K562 (cell line): ENCODE results near the gene ESCO1. TPM values are rescaled to one million over a fixed set of nuclear protein-coding genes. Genes with fewer than 3 reads are reported as not detected.

Source experiments
- ATAC-seq: fragments of 200-7000 bp; cut with Tn5 transposase; 3 replicates; pipeline ENCODE4 v1.9.1; 2020; ENCODE audit warnings: moderate library complexity
- BruUV-seq: library from RNA; stranded (reverse); fragments of 400-500 nt; replicated peaks from 2 replicates; lab custom pipeline; 2021; lab: Mats Ljungman, UMichigan
- CTCF ChIA-PET: fragments of 300-600 bp; formaldehyde crosslinking; extraction: SDS; loops from one replicate; lab custom pipeline; 2021; ENCODE audit warnings: low intra/inter-chr PET ratio; lab: Yijun Ruan, JAX
- POLR2A ChIA-PET: fragments of 300-600, 350-650 bp; sonication (Branson Sonifier 250); formaldehyde crosslinking; extraction: SDS; loops from one replicate; lab custom pipeline; 2021; ENCODE audit warnings: antibody characterized with exemption, inconsistent platforms; lab: Yijun Ruan, JAX
- DNase-seq, 4 experiments: peaks; one replicate each; pipeline versions ENCODE4 v3.0.0 to v3.0.0-alpha.2; 2011 to 2018; ENCODE audit warnings: low spot score in 3 of 4, mixed read lengths in 3 of 4; ENCODE audit errors: extremely low read depth in 1 of 4
- FAIRE-seq: peaks from 2 replicates; lab custom pipeline; 2011; peaks lifted over from hg19 to GRCh38; lab: Jason Lieb, UNC
- H2AFZ ChIP-seq: 2 replicates; pipeline ENCODE4 v1.6.0; 2011; ENCODE audit warnings: low read depth, low read length, control low read depth, inconsistent platforms
- H3K27ac ChIP-seq: fragments of 200-600 bp; 3 replicates; pipeline ENCODE4 v1.8.0; 2011; ENCODE audit warnings: low read depth, mild to moderate bottlenecking, control low read depth, inconsistent platforms, low read length, moderate library complexity, mixed read lengths; ENCODE audit errors: extremely low read depth
- H3K27me3 ChIP-seq, 2 experiments: fragments of 300-600 bp in 1 of 2; 2 replicates in 1 of 2; 3 replicates in 1 of 2; pipeline versions ENCODE4 v1.6.0 to v1.8.0; 2011; ENCODE audit warnings: inconsistent platforms in 2 of 2, low read length in 2 of 2, mild to moderate bottlenecking in 1 of 2, mixed read lengths in 1 of 2, moderate library complexity in 1 of 2; ENCODE audit not compliant: control insufficient read depth in 2 of 2, insufficient read depth in 2 of 2
- H3K36me3 ChIP-seq: fragments of 300-600 bp; 3 replicates; pipeline ENCODE4 v1.8.0; 2011; ENCODE audit warnings: mild to moderate bottlenecking, low read length, inconsistent platforms; ENCODE audit not compliant: control insufficient read depth, insufficient read depth
- H3K4me1 ChIP-seq, 2 experiments: fragments of 200-600 bp in 1 of 2; replicated peaks in 1 of 2; 2 replicates in 1 of 2; 3 replicates in 1 of 2; pipeline versions ENCODE4 v1.5.1 to v1.8.0; 2011; ENCODE audit warnings: inconsistent platforms in 2 of 2, low read length in 2 of 2, mild to moderate bottlenecking in 1 of 2, mixed read lengths in 1 of 2, moderate library complexity in 1 of 2; ENCODE audit not compliant: control insufficient read depth in 2 of 2, insufficient read depth in 2 of 2
- H3K4me2 ChIP-seq: 2 replicates; pipeline ENCODE4 v1.6.1; 2011; ENCODE audit warnings: low read length, control low read depth, inconsistent platforms, mixed read lengths; ENCODE audit not compliant: insufficient read depth
- H3K4me3 ChIP-seq: fragments of 200-600 bp; sonication (generic), shearing (Covaris generic); 2 replicates; pipeline ENCODE4 v1.5.1; 2016; ENCODE audit warnings: control low read depth, inconsistent platforms
- H3K79me2 ChIP-seq: fragments of 200-600 bp; 3 replicates; pipeline ENCODE4 v1.8.0; 2011; ENCODE audit warnings: low read length, inconsistent platforms; ENCODE audit not compliant: control insufficient read depth, insufficient read depth
- H3K9ac ChIP-seq, 2 experiments: 2 replicates each; pipeline versions ENCODE4 v1.6.0 to v1.6.1; 2011; ENCODE audit warnings: low read depth in 2 of 2, low read length in 2 of 2, control low read depth in 1 of 2, inconsistent platforms in 1 of 2, mild to moderate bottlenecking in 1 of 2, mixed read lengths in 1 of 2; ENCODE audit not compliant: insufficient read depth in 1 of 2
- H3K9me1 ChIP-seq: one replicate; pipeline ENCODE4 v1.6.0; 2011; ENCODE audit warnings: inconsistent platforms, mild to moderate bottlenecking, low read length, moderate library complexity; ENCODE audit not compliant: control insufficient read depth, insufficient read depth
- H3K9me3 ChIP-seq: replicated peaks from 2 replicates; pipeline ENCODE4 v1.5.1; 2011; ENCODE audit warnings: low read depth, low read length, inconsistent platforms; ENCODE audit not compliant: control insufficient read depth, insufficient read depth
- H4K20me1 ChIP-seq: replicated peaks from 2 replicates; pipeline ENCODE4 v1.6.1; 2011; ENCODE audit warnings: low read length, inconsistent platforms, mixed read lengths; ENCODE audit not compliant: control insufficient read depth, insufficient read depth
- ATF3 ChIP-seq, 2 experiments: fragments of 450-650 bp in 1 of 2; sonication (generic) in 1 of 2; formaldehyde crosslinking in 1 of 2; IDR thresholded peaks in 1 of 2; conservative IDR thresholded peaks in 1 of 2; 2 replicates each; pipeline versions ENCODE4 v1.6.1 to v1.8.1; 2016 to 2023; ENCODE audit warnings: mild to moderate bottlenecking in 2 of 2, moderate library complexity in 2 of 2, inconsistent platforms in 1 of 2, missing genetic modification reagents in 1 of 2
- MEF2A ChIP-seq: IDR thresholded peaks from 2 replicates; pipeline ENCODE4 v1.6.1; 2011; ENCODE audit warnings: low read depth, mild to moderate bottlenecking, low read length, moderate library complexity; ENCODE audit not compliant: control insufficient read depth
- ZNF518B ChIP-seq: fragments of 250-450 bp; sonication (Bioruptor Pico); IDR thresholded peaks from 2 replicates; pipeline ENCODE4 v1.5.0; 2021; ENCODE audit warnings: mild to moderate bottlenecking, moderate library complexity
- WGBS: fragments of 100-300 bp; shearing (Covaris generic); methylation state at CpG from one replicate; pipeline ENCODE4 v1.1.6; 2016; ENCODE audit warnings: low coverage, mixed read lengths; ENCODE audit not compliant: insufficient coverage; ENCODE audit errors: missing lambda C conversion rate; 5-methylcytosine and 5-hydroxymethylcytosine counted together
- in situ Hi-C: fragments of 300-500 bp; cut with MboI; formaldehyde crosslinking; loops from 4 replicates; pipeline ENCODE4 v1.15.0; 2018; ENCODE audit warnings: inconsistent platforms, mixed read lengths
- intact Hi-C: fragments of 100-400 bp; cut with micrococcal nuclease; formaldehyde crosslinking; loops from 2 replicates; pipeline ENCODE4 v1.14.2; 2022
- polyA plus RNA-seq, 8 experiments: library from polyadenylated mRNA; depleted of rRNA in 4 of 8; stranded (reverse) in 5 of 8; unstranded in 3 of 8; fragments of >200 nt; fragmentation: Nextera tagmentation in 2 of 8; fragmentation: Illumina TruSeq in 1 of 8; extraction: Ambion mirVana in 2 of 8; extraction: Trizol in 1 of 8; gene quantifications; 2 replicates each; pipeline versions ENCODE4 v1.2.1 to v1.2.3, GENCODE V29; 2011 to 2014; ENCODE audit warnings: inconsistent platforms in 1 of 8, missing spikeins in 1 of 8
- total RNA-seq, 7 experiments: library from RNA; depleted of rRNA in 6 of 7; stranded (reverse); fragments of >200 nt in 6 of 7; fragmentation: Illumina TruSeq in 2 of 7; extraction: Trizol in 2 of 7; gene quantifications; 2 replicates each; pipeline versions ENCODE4 v1.2.1 to v1.2.3, GENCODE V29; 2011 to 2021; ENCODE audit warnings: low replicate concordance in 1 of 7

The ESCO1 gene
- total and polyA plus RNA-seq, 9 of the 15 experiments (the other 6 are each of a cell fraction or from before 2014, with no cell fraction given), result 15.0 to 31.3 (median 19.6) TPM

GRCh38 chr18:21484851-21485636 is 115.5 kb downstream of the ESCO1 start:
- 13% methylated on average over 7 of the region's 7 CpGs for WGBS
- H3K4me2 ChIP-seq, result no peak overlapping the region
- intact Hi-C loops, result loop anchor here (5.0 kb wide), 3 partner anchors 367 to 472 kb away; no protein-coding TSS in a partner anchor

More at GRCh38 chr18:21484851-21485636, 115.5 kb downstream of the ESCO1 start:
- BruUV-seq, result no TSS peak
- Histone ChIP-seq H3K9me1 (no peaks in the 10 kb centered on the region), H3K27ac (no peak overlapping the region), H3K9me3 (no peaks in the 10 kb centered on the region), H3K4me3 (no peak overlapping the region), H2AFZ (peak overlapping the region; percentile 37; the same call in 1 of the 2 replicates), H4K20me1 (no peaks in the 10 kb centered on the region), H3K36me3 (no peaks in the 10 kb centered on the region), H3K9ac (no peak overlapping the region), H3K27me3 (no peaks in the 10 kb centered on the region; a peak in 1 of 5 replicates), H3K4me1 (peaks cover 3% of the 10 kb centered on the region in 2 experiments; a peak in 1 of 5 replicates), H3K79me2 (no peaks in the 10 kb centered on the region)
- ChIA-PET CTCF (interaction anchor here (0.6 kb wide), 1 partner anchor 114 kb away, joined by 5 read pairs; no protein-coding TSS in a partner anchor), POLR2A (interaction anchor here (0.6 kb wide), 1 partner anchor 413 kb away, joined by 3 read pairs; no protein-coding TSS in a partner anchor)
- in situ Hi-C loops, result no loop called here
- peak in 1 of 4 experiments; percentile 16 for DNase-seq
- no peak for ATAC-seq
- TF ChIP-seq ATF3 (IDR thresholded peaks at IDR 0.05) (peak; percentile 20; the same call in 1 of the 2 replicates), ATF3 (CRISPR knock-in tag; conservative IDR thresholded peaks at IDR 0.05) (no peak), MEF2A (peak; percentile 84), ZNF518B (CRISPR knock-in tag) (no peak)
- FAIRE-seq, result peak; percentile 26
